AG20443 (cell line): ENCODE results near the gene C16orf86.
"Not testable (repeated sequence)": the region's sequence is repeated elsewhere in the genome, so short reads cannot be mapped to it uniquely, and the experiment has no call there.

Experiments used
- DNase-seq: peaks from one replicate; pipeline ENCODE4 v3.0.0; 2012; ENCODE audit warnings: low spot score, mixed read lengths

Gene C16orf86

DNA sequence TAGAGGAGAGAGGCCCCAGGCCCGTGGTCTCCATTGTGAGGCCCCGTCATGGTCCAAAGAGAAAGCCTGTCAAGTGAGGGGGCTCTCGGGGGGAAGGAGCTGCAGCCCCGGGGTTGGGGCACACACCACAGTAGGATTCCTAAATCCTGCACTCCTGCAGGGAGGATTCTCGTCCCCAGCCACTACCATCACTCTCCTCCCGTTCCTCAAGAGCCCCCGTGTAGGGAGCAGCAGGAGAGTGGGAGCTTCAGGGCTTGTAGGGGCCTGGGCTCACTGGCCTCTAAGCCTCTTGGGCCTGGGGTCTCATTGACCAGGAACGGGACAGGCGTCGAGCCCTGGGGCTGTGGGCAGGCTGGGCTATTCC, 821 bp downstream of the C16orf86 start:
- no peak for DNase-seq

DNA sequence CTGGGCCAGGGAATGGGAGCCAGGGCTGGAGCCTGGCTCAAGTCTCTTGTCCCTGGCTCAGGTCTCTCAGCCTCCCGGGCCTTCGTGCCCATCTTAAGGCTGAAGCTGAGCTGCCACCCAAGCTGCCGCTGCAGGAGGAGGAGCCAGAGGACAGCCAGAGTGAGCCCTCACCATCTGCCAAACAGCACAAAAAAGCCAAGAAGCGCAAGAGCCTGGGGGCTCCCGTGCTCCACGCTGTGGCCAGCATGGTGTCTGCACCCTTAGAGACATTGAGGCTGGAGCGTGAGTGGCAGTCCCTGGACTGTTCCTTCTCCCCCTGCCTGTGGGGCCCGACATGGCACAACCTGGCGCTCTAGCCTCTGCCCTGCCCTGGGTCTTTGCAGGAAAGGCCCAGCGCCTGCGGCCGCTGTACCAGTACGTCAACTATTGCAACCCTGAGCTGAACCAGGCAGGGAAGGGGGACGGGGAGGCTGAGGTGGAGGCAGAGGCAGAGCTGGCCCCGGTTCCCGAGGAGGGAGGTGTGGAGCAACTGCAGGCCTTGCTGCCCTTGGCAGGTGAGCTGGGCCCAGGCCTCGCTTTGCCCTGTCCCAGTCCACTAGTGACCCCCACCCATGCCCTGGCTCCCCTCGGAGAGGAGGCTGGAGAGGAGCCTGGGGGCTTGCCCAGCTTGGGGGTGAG, 1.3 kb downstream of the C16orf86 start:
- DNase-seq = peak; percentile 95

DNA sequence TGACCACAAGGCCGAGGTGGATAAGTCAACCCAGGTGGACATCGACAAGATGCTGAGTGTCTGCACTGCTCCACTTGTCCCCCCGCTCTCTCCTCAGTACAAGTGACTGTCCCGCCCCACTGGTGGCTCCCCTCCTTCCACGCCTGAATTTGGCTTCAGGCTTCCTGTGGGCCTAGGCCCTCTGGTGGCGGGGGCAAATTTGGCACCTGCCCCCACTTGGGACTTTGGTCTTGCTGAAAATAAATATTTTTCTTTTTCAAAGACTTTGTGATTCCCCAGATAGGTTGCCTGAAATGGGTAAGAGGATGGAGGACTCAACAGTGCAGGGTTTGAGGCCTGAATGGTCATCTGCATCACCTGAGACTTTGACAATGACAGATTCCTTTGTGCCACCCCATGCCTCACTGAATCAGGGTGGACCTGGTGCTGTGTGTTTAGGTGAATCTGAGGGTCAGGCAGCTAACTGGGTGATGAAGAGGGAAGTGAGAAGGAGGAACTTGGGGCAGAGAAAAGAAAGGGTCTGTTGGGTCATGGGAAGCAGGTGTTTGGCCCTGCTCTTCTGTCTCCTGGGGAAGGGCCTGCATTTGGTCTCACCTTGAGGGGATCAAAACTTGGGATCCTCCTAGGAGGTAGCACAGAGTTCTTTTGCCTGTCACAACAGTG, 2.0 kb downstream of the C16orf86 start:
- no peak for DNase-seq

DNA sequence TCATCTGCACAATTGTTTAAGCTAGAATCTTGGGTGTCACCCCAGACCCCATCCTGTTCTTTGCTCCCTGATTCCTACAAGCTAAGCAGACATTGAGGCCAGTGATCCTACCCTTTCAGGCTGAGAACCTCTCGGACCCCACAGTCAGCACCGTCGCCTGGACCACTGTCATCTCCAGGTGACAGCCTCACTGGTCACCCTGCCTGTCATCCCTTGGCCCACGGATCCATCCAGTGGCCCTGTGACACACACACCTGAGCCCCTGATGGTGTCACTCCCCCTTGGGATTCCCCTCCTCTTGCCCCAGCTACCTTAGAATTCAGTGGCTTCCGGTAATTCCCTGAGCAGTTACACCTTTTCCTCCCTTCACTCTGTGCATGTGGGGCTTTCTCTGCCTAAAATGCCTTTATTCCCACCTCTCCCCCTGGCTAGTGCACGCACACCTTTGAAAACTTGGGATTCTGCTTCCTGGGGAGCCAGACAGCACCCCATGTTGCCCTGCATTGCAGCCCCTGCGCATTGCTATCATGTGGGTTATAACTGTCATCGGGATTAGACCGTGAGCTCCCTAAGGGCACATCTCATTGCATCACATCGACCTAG, 3.0 kb downstream of the C16orf86 start:
- no peak for DNase-seq

DNA sequence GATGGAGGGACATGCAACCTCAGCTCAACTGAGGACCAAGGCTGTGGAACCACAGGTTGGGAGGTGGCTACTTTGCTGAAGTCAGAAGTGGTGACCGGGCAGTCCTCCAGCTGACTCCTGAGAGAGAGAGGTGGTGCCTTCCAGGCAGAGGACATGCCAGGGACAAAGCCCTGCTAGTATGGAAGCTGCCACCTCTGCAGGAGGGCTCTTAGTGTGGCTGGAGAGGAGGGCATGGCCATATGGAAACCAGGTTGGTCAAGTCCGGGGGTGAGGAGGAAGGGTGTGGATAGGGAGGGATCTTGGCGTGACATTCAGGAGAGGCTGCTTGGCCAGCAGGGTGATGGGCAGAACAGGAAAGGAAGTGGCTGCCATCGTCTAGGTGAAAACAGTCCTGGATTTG, 5.7 kb downstream of the C16orf86 start:
- DNase-seq = no peak

DNA sequence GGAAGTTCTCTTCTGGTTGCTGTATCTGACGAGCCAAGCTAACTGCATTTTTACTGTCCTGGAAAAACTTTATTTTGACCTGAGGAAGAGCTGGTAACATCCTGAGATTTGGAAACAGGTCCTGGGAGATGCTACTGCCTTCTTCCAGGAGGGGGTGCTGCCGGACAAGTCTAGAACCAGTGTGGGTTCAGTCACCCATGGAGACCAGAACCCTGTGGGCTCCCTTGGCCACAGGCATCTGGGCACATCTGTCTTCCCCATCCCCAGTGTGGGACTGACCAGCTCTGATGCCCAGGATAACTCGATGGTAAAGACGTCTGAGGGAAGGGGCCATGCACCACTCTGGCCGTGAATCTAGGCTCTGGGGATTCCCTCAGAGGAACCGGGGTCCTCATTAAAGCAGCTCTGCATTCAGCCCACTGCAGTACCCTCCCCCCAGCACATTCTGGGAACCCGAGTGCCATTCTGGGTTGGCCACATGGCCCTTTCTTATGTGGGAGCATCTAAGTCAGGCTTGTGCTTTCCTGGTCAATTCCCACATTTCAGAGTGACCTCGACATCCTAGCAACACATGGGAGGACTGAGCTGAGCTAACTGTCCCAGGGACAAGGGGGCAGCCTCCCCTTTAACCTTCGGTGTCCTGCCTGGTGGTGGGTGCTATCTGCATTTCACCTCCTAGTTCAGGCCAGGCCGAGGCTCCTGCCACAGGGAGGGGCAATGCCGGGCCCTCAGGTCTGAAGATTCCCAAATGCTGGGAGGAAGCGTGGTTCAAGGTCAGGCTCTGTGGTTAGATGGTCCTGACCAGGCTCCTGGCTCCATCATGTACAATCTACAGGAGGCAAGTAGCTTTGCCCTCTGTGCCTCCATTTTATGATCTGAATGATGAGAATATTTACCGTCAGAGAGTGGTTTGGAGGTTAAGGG, 6.4 kb downstream of the C16orf86 start:
- DNase-seq = peak; percentile 92

DNA sequence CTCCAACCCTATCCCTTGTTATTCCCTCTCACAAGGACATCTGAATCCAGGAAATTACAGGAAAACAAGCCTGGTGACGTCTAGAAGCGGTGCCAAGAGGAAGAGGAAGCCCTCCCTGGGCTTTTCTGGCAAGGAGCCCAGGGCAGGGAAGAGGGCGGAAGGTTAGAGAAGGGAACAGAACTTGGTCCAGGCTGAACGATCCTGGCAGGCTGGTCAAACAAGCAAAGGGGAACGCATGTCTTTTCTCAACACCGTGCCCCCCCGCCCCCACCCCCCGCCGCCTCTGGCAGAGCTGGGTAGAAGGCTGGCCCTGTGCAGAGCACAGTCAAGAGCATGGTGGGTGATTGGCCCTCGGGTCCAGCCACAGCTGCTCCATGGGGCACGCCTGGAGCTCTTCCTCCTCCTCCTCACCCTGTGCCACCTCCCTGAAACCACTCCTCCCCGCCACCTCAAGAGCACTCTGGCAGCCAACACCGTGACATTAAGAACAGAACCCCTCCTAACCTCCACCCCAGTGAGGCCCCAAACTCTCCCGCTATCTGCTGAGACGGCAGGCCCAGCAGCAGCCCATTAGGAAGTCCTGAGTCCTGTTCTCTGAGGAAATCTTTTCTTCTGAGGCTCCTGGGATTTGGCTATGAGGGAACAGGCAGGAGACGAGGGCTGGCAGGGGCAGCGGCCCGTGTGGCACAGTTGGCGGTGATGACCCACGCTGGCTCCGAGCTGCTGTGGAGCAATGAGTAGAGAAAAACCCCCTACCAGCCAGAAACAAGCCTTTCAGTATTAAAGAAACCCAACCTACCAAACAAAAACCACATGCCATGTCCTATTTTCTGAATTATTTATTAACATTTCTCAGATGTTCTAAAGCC, 7.3 kb downstream of the C16orf86 start:
- DNase-seq = no peak

DNA sequence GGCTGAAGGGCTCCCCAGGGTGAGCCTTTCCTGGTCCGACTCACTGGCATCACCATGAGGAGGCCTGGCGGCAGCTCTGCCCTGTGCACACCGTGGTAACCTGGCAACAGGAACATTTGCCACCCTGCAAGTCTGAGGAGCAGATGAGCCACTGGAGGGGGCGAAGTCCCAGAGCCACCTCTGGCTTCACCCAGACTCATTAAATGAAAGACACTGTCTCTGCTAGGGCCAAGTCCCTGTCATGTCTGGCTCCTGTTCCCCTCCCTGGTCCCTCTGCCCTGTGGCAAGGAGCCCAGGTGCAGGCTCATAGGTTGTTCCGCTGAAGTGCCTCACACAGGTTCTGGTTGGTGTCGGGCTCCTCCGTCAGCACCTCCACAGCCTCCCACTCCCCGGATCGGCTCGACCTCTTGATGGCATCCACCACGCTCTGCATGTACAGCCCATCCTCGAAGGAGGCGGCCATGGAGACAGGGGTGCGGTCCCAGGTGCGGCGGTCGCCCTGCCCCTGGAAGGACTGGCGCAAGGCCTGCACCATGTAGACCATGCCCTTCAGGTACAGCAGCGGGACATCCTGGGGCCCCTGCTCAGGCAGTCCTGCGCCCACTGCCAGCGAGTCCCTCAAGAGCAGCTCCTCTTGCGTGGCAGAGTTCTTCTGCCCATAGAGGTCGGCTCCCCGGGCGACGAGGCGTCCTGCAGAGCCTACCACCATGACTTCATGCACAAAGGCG, 8.4 kb downstream of the C16orf86 start:
- DNase-seq = no peak

DNA sequence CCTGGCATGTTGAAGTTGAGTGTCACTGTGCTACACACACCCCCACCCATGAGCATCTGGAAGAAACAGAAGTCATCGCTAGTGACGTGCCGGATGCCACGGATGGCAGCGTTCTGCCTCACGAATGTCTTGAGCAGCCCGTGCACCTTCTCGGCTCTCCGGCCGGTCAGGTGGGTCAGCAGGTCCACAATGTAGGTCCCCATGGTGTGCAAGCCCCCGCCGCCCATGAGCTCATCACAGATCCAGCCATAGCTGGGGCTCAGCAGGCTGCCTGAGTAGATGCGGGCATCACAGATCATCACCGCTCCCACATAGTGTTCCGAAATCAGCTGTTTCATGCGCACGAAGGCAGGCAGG, 8.9 kb downstream of the C16orf86 start:
- no peak for DNase-seq

DNA sequence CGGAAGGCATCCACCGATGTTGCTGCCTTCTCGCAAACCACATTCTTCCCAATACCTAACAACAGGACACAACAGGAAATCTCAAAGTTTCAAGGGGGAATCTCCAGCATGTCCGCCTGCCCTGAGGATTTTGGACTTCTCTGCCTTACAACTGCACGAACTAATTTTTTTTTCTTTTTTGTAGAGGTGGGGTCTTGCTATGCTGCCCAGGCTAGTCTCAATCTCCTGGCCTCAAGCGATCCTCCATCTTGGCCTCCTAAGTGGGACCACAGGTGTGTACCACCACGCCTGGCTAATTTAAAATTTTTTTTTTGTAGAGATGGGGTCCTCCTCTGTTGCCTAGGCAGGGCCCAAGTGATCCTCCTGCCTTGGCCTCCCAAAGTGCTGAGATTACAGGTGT, 9.4 kb downstream of the C16orf86 start:
- no peak for DNase-seq

DNA sequence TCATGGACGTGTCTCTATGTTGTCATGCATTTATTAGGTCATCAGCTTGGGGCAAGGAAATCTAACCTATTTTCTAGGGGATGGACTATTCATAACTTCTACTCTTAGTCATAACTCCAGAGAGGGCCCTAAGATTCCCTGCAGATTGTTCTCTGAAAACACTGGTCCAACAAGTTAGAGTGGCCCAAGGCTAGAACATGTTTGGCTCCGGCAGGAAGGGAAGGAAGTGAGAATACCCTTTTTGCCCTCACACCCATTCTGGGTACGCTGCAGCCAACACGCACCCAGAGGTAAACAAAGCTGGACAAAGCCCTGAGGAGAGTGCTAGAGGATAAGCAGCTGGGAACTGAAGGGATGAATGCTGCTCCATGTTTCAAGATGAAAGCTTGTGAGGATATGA, 9.9 kb downstream of the C16orf86 start:
- DNase-seq = no peak

DNA sequence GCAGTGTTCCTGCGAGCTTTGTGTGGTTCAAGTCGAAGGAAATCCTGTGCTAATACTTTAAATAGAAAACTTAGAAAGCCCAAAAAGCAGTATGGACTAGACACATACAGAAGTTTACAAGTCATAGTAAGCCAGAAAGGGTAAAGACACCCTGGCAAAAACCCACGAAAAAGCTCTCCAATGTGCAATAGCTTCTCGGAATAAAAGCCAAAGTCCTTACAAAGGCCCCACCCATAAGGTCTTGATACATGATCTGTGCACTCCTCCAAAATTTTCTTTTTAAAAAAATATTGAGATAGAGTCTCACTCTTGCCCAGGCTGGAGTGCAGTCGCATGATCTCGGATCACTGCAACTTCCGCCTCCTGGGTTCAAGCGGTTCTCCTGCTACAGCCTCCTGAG, 10.3 kb downstream of the C16orf86 start:
- no peak for DNase-seq

DNA sequence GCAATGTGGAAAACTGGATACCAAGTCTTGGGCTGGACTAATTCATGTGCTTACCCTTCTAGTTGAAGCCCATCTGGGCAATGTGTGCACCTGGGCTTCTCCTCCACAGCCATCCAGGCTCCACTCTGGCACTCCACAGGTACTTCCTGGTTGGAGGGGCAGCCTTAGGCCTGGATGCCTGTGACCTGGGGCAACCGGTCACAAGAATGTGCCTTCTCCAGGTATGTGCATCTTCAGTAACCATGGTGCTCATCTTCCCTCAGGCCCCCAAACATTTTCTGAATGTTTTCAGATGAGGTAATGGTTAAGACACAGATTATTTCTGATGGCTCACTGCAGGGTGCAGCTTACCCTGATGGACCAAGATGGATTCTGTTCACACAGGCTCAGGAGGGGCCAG, 11.1 kb downstream of the C16orf86 start:
- DNase-seq = no peak

DNA sequence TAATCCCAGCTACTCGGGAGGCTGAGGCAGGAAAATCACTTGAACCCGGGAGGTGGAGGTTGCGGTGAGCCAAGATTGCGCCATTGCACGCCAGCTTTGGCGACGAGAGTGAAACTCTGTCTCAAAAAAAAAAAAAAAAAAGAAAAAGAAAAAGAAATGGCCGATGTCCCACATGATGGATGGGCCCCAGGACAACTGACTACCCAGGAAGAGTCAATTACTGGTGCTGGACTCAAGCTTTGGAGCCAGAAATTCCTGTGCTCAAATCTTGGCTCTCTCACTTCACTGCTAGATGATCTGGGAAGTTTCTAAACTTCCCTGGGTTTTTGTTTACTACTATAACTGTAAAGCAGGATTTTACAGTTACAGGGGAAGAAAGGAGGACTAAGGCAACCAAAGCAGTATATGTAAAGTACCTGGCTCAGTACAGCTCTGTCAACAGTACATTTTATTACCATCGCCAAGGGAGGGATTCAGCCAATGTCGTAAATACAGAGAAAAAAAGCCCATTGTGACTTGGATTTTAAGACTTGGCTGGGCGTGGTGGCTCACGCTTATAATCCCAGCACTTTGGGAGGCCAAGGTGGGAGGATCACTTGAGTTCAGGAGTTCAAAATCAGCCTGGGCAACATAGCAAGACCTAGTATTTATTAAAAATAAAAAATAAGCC, 11.9 kb downstream of the C16orf86 start:
- no peak for DNase-seq

DNA sequence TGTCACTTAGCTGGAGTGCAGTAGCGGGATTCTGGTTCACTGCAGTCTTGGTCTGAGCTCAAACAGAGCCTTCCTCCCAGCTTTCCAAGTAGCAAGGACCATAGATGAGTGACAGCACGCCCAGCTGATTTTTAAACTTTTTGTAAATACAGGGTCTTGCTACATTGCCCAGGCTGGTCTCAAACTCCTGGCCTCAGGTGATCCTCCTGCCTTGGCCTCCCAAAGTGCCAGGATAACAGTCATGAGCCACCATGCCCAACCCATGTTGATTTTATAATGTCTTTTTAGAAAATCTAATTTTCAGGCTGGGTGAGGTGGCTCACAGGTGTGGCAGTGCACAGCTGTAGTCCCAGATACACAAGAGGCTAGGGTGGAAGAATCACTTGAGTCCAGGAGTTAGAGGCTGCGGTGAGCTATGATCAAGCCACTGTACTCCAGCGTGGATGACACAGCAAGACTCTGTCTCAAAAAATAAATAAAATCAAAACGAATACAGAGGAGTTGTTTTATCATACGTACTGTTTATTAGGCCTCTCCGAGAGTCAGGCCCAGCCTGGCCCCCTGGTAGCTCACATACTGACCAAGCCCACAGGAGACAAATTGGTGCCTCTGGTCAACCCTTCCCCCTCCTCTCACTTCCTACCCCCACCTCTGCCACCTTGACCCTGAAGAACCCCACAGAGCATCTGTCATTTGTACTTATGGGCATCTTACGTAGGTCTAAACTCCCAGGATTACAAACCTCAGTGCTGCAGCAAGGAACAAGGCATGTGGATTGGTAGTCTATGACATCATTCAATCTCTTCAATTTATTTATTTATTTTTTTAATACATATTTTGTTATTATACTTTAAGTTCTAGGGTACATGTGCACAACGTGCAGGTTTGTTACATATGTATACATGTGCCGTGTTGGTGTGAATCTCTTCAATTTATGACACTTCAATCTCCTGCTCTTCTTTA, 13.6 kb downstream of the C16orf86 start:
- DNase-seq = no peak

DNA sequence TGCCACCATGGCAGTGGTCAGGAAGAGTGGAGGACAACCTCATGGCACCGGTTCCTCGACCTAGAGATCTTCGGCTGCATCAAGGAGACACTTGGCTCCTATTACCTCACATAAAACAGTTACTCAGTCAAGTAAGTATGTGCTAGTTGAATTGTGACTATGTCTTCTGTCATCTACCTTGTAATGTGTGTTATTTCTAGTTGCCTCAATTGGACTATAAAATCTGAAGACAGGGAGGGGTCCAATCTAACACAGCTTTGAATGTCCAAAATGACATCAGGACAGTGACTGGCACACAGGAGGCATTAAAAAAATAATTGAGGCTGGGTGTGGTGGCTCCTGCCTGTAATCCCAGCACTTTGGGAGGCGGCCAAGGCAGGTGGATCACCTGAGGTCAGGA, 17.2 kb downstream of the C16orf86 start:
- no peak for DNase-seq

DNA sequence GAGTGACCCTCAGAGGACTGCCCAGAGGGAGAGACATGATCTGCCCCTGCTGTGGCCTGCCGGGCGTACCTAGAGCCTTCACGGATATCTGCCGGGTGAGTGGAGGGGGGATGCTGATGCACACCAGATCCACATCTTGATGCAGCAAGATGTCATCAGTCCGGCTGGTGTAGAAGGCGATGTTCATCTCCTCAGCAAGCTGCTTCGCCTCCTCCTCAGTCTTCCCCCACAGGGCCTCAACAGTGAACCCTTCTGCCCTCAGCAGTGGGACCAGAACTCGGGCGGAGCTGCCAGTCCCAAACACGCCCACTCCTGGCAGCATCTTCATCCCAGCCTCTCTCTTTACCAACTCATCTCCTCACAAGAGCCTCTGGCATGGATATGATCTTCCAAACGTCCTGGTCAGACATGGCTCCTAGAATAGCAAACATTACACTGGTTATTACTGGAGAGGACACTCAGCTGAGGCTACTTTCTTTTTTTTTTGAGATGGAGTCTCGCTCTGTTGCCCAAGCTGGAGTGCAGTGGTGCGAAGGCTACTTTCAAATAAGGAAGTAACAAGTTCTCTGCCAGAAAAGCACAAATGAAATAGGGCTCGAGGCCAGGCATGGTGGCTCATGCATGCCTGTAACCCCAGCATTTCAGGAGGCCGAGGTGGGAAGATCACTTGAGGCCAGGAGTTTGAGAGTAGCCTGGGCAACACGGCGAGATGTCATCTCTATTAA, 18.9 kb downstream of the C16orf86 start:
- DNase-seq = no peak

DNA sequence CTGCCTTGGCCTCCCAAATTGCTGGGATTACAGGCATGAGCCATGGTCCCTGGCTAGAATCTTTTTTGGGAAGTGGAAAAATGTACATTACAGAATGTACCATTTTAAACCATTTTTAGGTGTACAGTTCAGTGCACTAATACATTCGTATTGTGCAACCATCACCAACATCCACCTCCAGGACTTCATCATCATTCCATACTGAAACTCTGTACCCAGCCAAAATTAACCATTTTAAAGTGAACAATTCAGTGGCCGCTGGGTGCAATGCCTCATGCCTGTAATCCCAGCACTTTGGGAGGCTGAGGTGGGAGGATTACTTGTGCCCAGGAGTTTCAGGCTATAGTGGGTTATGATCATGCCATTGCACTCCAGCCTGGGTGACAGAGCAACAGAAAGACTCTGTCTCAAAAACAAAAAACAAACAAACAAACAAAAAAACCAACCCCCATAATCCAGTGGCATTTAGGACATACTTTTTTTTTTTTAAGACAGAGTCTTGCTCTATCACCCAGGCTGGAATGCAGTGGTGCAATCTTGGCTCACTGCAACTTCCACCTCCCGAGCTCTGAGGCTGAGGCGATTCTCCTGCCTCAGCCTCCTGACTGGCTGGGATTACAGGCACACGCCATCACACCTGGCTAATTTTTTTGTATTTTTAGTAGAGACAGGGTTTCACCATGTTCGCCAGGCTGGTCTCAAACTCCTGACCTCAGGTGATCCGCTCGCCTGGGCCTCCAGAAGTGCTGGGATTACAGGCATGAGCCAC, 27.1 kb downstream of the C16orf86 start:
- not testable (repeated sequence) for DNase-seq
